CD8-positive, alpha-beta memory T cell (primary cell): ENCODE results near the gene GPR153. TPM values are rescaled to one million over a fixed set of nuclear protein-coding genes. Genes with fewer than 3 reads are reported as not detected.
A peak's percentile ranks its signal among the peaks of the same experiment; 100 is the strongest.
"Not testable (repeated sequence)": the region's sequence is repeated elsewhere in the genome, so short reads cannot be mapped to it uniquely, and the experiment has no call there.

ENCODE experiments used
- CTCF ChIA-PET: fragments of 350-600 bp; sonication (Branson Sonifier 250); formaldehyde crosslinking; loops from one replicate; lab custom pipeline; 2021; ENCODE audit warnings: antibody characterized with exemption; lab: Charles Lee
- POLR2A ChIA-PET: fragments of 350-600 bp; sonication (Branson Sonifier 250); formaldehyde crosslinking; loops from one replicate; lab custom pipeline; 2021; ENCODE audit warnings: antibody characterized with exemption; lab: Charles Lee
- DNase-seq, 5 donors: peaks; one replicate each; pipeline versions ENCODE4 v3.0.0 to v3.0.0-alpha.2; 2020 to 2022; ENCODE audit warnings: mixed read lengths in 1 of 5
- H3K27ac ChIP-seq: one replicate; pipeline ENCODE4 v1.7.0; 2013; ENCODE audit warnings: low read depth, mild to moderate bottlenecking, low read length, moderate library complexity
- H3K27me3 ChIP-seq: 2 replicates; pipeline ENCODE4 v1.7.0; 2013; ENCODE audit warnings: low read length, mild to moderate bottlenecking; ENCODE audit not compliant: insufficient read depth, poor library complexity, severe bottlenecking
- H3K36me3 ChIP-seq: 2 replicates; pipeline ENCODE4 v1.7.0; 2013; ENCODE audit warnings: mild to moderate bottlenecking, low read length, moderate library complexity; ENCODE audit not compliant: insufficient read depth
- H3K4me1 ChIP-seq: 2 replicates; pipeline ENCODE4 v1.7.0; 2013; ENCODE audit warnings: mild to moderate bottlenecking, low read length, moderate library complexity; ENCODE audit not compliant: insufficient read depth
- H3K4me3 ChIP-seq: 2 replicates; pipeline ENCODE4 v1.7.0; 2013; ENCODE audit warnings: mild to moderate bottlenecking, low read length
- H3K9me3 ChIP-seq: 2 replicates; pipeline ENCODE4 v1.7.0; 2013; ENCODE audit warnings: mild to moderate bottlenecking, low read length
- H3K27ac Mint-ChIP-seq, 8 donors: one replicate each; pipeline ENCODE4 v1.8.0; 2020 to 2021; ENCODE audit warnings: mixed read lengths in 8 of 8, mild to moderate bottlenecking in 6 of 8, inconsistent platforms in 3 of 8, moderate library complexity in 3 of 8
- H3K27me3 Mint-ChIP-seq, 2 donors: one replicate each; pipeline ENCODE4 v1.8.0; 2020 to 2021; ENCODE audit warnings: mixed read lengths in 2 of 2, mild to moderate bottlenecking in 1 of 2, moderate library complexity in 1 of 2
- H3K36me3 Mint-ChIP-seq, 3 donors: one replicate each; pipeline ENCODE4 v1.8.0; 2020 to 2021; ENCODE audit warnings: mixed read lengths in 3 of 3, inconsistent platforms in 1 of 3, mild to moderate bottlenecking in 1 of 3
- H3K4me1 Mint-ChIP-seq, 3 donors: one replicate each; pipeline ENCODE4 v1.8.0; 2020 to 2021; ENCODE audit warnings: mixed read lengths in 3 of 3, inconsistent platforms in 1 of 3, mild to moderate bottlenecking in 1 of 3
- H3K4me3 Mint-ChIP-seq, 7 donors: one replicate each; pipeline ENCODE4 v1.8.0; 2020 to 2021; ENCODE audit warnings: mixed read lengths in 7 of 7, mild to moderate bottlenecking in 6 of 7, moderate library complexity in 4 of 7, inconsistent platforms in 2 of 7
- H3K9me3 Mint-ChIP-seq, 5 donors: one replicate each; pipeline ENCODE4 v1.8.0; 2020 to 2022; ENCODE audit warnings: mixed read lengths in 5 of 5, mild to moderate bottlenecking in 3 of 5, moderate library complexity in 2 of 5, inconsistent platforms in 1 of 5
- polyA plus RNA-seq: library from polyadenylated mRNA; unstranded; fragments of 300-500 nt; fragmentation: Illumina TruSeq; gene quantifications from one replicate; pipeline ENCODE4 v1.2.3, GENCODE V29; 2021
- total RNA-seq, 2 experiments: library from RNA; stranded (reverse); gene quantifications; one replicate each; pipeline ENCODE4 v1.2.3, GENCODE V29; 2021

The GPR153 gene
- total RNA-seq (under 1 TPM; 0.50 to 0.66 TPM), polyA plus RNA-seq (0.39 TPM)

DNA sequence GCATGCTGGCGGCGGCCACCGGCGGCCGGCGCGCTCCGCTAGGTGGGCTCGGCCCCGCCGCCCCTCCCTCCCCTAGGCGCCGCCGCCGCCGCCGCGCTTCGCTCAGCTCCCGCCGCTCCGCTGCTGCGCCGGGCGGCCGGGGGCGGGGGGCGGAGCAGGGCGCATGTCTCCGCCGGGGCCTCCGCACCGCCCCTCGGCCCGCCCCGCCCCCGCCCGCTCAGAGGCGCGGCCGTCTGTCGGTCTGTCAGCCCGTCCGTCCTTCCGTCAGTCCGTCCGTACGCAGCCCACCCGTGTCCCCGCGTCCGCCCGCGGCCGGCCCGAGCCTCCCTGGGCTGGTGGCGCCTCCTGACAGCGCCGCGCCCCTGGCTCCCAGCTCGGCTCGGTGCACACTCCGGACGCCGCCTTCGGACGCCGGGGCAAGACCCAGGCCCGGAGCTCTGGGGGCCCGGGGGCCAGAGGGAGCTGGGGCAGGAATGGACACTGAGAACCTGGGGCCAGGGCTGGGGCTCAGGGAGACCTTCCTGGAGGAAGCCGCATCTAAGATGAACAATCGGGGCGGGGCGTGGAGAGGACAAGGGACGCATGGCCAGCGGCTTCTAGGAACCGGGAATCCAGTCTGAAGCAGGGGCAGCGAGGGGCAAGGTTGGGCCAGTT lies at the start of gene GPR153:
Gene GPR153 (minus strand): TSS at position 138 of the 654 bp plus-strand sequence. CDS start 6,193 bp downstream, outside the sequence.
- no peaks in the 10 kb centered on the region for H3K9me3 ChIP-seq
- peaks cover 4% of the 10 kb centered on the region for H3K4me1 ChIP-seq
- H3K27ac ChIP-seq = no peak within 1 kb of the TSS
- ChIA-PET CTCF (interaction anchor here (0.5 to 1.4 kb wide), 2 partner anchors 14 to 18 kb away, joined by 3 read pairs; no protein-coding TSS in a partner anchor), POLR2A (interaction anchor here (0.6 kb wide), 1 partner anchor 524 kb away, joined by 3 read pairs; the partner anchor contains the start of gene CAMTA1)
- no peak within 1 kb of the TSS for H3K27ac Mint-ChIP-seq
- H3K27me3 ChIP-seq = peaks cover 6% of the 10 kb centered on the region
- DNase-seq = peak in 3 of 5 donors; percentile 24 to 30 (median 29)
- H3K9me3 Mint-ChIP-seq = no peaks in the 10 kb centered on the region
- H3K4me3 Mint-ChIP-seq = peak within 1 kb of the TSS; percentile 64 to 86 (median 74)
- H3K4me3 ChIP-seq = peak within 1 kb of the TSS; percentile 19
- H3K4me1 Mint-ChIP-seq = peaks cover 0 to 6% (median 0%) of the 10 kb centered on the region in 3 donors
- no peaks in the 10 kb centered on the region for H3K36me3 Mint-ChIP-seq
- H3K27me3 Mint-ChIP-seq = peaks cover 8 to 13% of the 10 kb centered on the region in 2 donors
- H3K36me3 ChIP-seq = no peaks in the 10 kb centered on the region

GRCh38 chr1:6310116-6310848 lies 49.4 kb upstream of the GPR153 start:
- Mint-ChIP-seq H3K27ac (no peak overlapping the region), H3K36me3 (peaks cover 0 to 11% (median 3%) of the 10 kb centered on the region in 3 donors), H3K9me3 (peaks cover 0 to 2% (median 0%) of the 10 kb centered on the region in 5 donors), H3K27me3 (no peaks in the 10 kb centered on the region), H3K4me3 (no peak overlapping the region), H3K4me1 (no peaks in the 10 kb centered on the region)
- H3K4me3 ChIP-seq = no peak overlapping the region
- H3K4me1 ChIP-seq = no peaks in the 10 kb centered on the region
- H3K9me3 ChIP-seq = no peaks in the 10 kb centered on the region
- CTCF ChIA-PET = no interaction called here
- H3K27ac ChIP-seq = no peak overlapping the region
- DNase-seq = no peak
- no peaks in the 10 kb centered on the region for H3K36me3 ChIP-seq
- H3K27me3 ChIP-seq = no peaks in the 10 kb centered on the region
- POLR2A ChIA-PET = no interaction called here

DNA sequence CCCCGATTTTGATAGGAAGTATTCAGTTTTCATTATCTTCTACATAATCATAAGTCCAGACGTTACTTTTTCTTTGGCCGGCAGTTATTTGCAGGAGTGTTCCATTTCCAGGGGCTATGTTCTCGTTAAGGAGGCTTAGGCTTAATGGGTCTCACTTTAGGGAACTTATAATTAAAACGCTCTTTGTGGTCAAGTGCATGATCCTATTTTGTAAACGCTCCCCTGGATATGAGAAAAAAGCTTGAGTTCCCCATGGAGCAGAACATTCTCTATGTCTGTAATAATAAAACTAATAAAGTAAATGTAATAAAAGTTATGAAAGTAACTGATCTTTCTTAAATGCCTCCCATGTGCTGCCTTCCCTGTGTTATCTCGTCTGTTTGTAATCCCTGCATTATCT lies 48.7 kb upstream of the GPR153 start:
- Histone ChIP-seq H3K4me3 (no peak overlapping the region), H3K27ac (no peak overlapping the region), H3K4me1 (no peaks in the 10 kb centered on the region), H3K9me3 (no peaks in the 10 kb centered on the region), H3K36me3 (no peaks in the 10 kb centered on the region), H3K27me3 (no peaks in the 10 kb centered on the region)
- H3K27ac Mint-ChIP-seq = no peak overlapping the region
- peaks cover 0 to 2% (median 0%) of the 10 kb centered on the region in 5 donors for H3K9me3 Mint-ChIP-seq
- no peaks in the 10 kb centered on the region for H3K4me1 Mint-ChIP-seq
- DNase-seq = no peak
- H3K4me3 Mint-ChIP-seq = no peak overlapping the region
- peaks cover 0 to 11% (median 1%) of the 10 kb centered on the region in 3 donors for H3K36me3 Mint-ChIP-seq
- ChIA-PET POLR2A (no interaction called here), CTCF (no interaction called here)
- H3K27me3 Mint-ChIP-seq = no peaks in the 10 kb centered on the region

DNA sequence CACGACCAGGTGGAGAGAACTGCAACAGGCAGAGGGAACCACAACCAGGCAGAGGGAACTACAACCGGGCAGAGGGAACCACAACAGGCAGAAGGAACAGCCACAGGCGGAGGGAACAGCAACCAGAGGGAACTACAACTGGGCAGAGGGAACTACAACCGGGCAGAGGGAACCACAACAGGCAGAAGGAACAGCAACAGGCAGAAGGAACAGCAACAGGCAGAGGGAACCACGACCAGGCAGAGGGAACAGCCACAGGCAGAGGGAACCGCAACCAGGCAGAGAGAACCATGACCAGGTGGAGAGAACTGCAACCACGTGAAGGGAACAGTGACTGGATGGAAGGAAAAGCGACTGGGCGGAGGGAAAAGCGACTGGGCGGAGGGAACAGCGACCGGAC lies 47.6 kb upstream of the GPR153 start:
- CTCF ChIA-PET = no interaction called here
- POLR2A ChIA-PET = no interaction called here
- Mint-ChIP-seq H3K9me3 (peaks cover 0 to 2% (median 0%) of the 10 kb centered on the region in 5 donors), H3K27ac (peak overlapping the region in 1 of 8 donors; percentile 38), H3K36me3 (peaks cover 0 to 11% (median 0%) of the 10 kb centered on the region in 3 donors), H3K4me3 (no peak overlapping the region), H3K27me3 (no peaks in the 10 kb centered on the region), H3K4me1 (no peaks in the 10 kb centered on the region)
- H3K4me1 ChIP-seq = no peaks in the 10 kb centered on the region
- no peaks in the 10 kb centered on the region for H3K36me3 ChIP-seq
- DNase-seq = no peak
- no peaks in the 10 kb centered on the region for H3K27me3 ChIP-seq
- no peak overlapping the region for H3K27ac ChIP-seq
- H3K9me3 ChIP-seq = no peaks in the 10 kb centered on the region
- H3K4me3 ChIP-seq = no peak overlapping the region

DNA sequence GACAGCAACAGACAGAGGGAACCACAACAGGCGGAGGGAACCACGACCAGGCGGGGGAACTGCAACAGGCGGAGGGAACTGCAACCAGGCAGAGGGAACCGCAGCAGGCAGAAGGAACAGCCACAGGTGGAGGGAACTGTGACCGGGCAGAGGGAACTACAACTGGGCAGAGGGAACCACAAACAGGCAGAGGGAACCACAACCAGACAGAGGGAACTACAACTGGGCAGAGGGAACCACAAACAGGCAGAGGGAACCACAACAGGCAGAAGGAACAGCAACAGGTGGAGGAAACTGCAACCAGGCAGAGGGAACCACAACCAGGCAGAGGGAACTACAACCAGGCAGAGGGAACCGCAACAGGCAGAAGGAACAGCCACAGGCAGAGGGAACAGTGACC lies 46.8 kb upstream of the GPR153 start:
- peaks cover 0 to 14% (median 0%) of the 10 kb centered on the region in 3 donors for H3K36me3 Mint-ChIP-seq
- H3K4me1 Mint-ChIP-seq, H3K27me3 Mint-ChIP-seq, CTCF ChIA-PET, H3K27ac ChIP-seq, H3K27me3 ChIP-seq, H3K4me1 ChIP-seq, H3K4me3 Mint-ChIP-seq, H3K9me3 ChIP-seq, H3K27ac Mint-ChIP-seq, H3K9me3 Mint-ChIP-seq, H3K36me3 ChIP-seq, H3K4me3 ChIP-seq, DNase-seq, POLR2A ChIA-PET: not testable (repeated sequence)

- H3K4me1 ChIP-seq = no peaks in the 10 kb centered on the region
- H3K27ac ChIP-seq = no peak overlapping the region
- H3K27me3 ChIP-seq = no peaks in the 10 kb centered on the region
- CTCF ChIA-PET = no interaction called here
- no peak for DNase-seq
- peaks cover 0 to 2% (median 0%) of the 10 kb centered on the region in 5 donors for H3K9me3 Mint-ChIP-seq
- no peak overlapping the region for H3K4me3 Mint-ChIP-seq
- peaks cover 0 to 2% of the 10 kb centered on the region in 2 donors for H3K27me3 Mint-ChIP-seq
- H3K9me3 ChIP-seq = no peaks in the 10 kb centered on the region
- H3K4me3 ChIP-seq = no peak overlapping the region
- no peaks in the 10 kb centered on the region for H3K4me1 Mint-ChIP-seq
- POLR2A ChIA-PET = no interaction called here
- no peaks in the 10 kb centered on the region for H3K36me3 ChIP-seq
- H3K36me3 Mint-ChIP-seq = peaks cover 0 to 17% (median 0%) of the 10 kb centered on the region in 3 donors
- peak overlapping the region in 1 of 8 donors; percentile 70 for H3K27ac Mint-ChIP-seq
Measured at GRCh38 chr1:6307099-6307498, 46.2 kb upstream of the GPR153 start.

- DNase-seq = no peak
- Mint-ChIP-seq H3K4me1 (no peaks in the 10 kb centered on the region), H3K27me3 (peaks cover 0 to 2% of the 10 kb centered on the region in 2 donors), H3K36me3 (peaks cover 0 to 14% (median 0%) of the 10 kb centered on the region in 3 donors), H3K4me3 (no peak overlapping the region), H3K9me3 (peaks cover 0 to 1% (median 0%) of the 10 kb centered on the region in 5 donors), H3K27ac (no peak overlapping the region)
- H3K27ac ChIP-seq = no peak overlapping the region
- H3K4me3 ChIP-seq = no peak overlapping the region
- CTCF ChIA-PET = no interaction called here
- H3K36me3 ChIP-seq = no peaks in the 10 kb centered on the region
- POLR2A ChIA-PET = no interaction called here
- H3K9me3 ChIP-seq = no peaks in the 10 kb centered on the region
- no peaks in the 10 kb centered on the region for H3K4me1 ChIP-seq
- H3K27me3 ChIP-seq = no peaks in the 10 kb centered on the region
Measured at GRCh38 chr1:6303397-6304012, 42.6 kb upstream of the GPR153 start.

- H3K27ac ChIP-seq = no peak overlapping the region
- DNase-seq = no peak
- no peaks in the 10 kb centered on the region for H3K4me1 ChIP-seq
- H3K4me1 Mint-ChIP-seq = no peaks in the 10 kb centered on the region
- peaks cover 0 to 10% (median 0%) of the 10 kb centered on the region in 3 donors for H3K36me3 Mint-ChIP-seq
- H3K4me3 Mint-ChIP-seq = no peak overlapping the region
- POLR2A ChIA-PET = no interaction called here
- H3K27me3 ChIP-seq = no peaks in the 10 kb centered on the region
- H3K9me3 Mint-ChIP-seq = no peaks in the 10 kb centered on the region
- H3K27ac Mint-ChIP-seq = no peak overlapping the region
- no peaks in the 10 kb centered on the region for H3K36me3 ChIP-seq
- no peak overlapping the region for H3K4me3 ChIP-seq
- CTCF ChIA-PET = interaction anchor here (1.6 kb wide), 1 partner anchor 56 kb away, joined by 5 read pairs; no protein-coding TSS in a partner anchor
- peaks cover 0 to 2% of the 10 kb centered on the region in 2 donors for H3K27me3 Mint-ChIP-seq
- H3K9me3 ChIP-seq = no peaks in the 10 kb centered on the region
Measured at GRCh38 chr1:6302568-6302967, 41.7 kb upstream of the GPR153 start.
